Mucosa of descending colon (tissue), 3 donors: ENCODE measurements around the gene TBC1D12. TPM values are rescaled to one million over a fixed set of nuclear protein-coding genes. Genes with fewer than 3 reads are reported as not detected.

Source experiments
- ATAC-seq: fragments of 200-7000 bp; cut with Tn5 transposase; one replicate; pipeline ENCODE4 v1.9.1; 2020; ENCODE audit warnings: mild to moderate bottlenecking, moderate library complexity
- DNase-seq, 3 donors: peaks; one replicate each; pipeline ENCODE4 v3.0.0-alpha.2; 2020
- H3K36me3 ChIP-seq: fragments of 200-600 bp; one replicate; pipeline ENCODE4 v1.8.0; 2021; ENCODE audit warnings: low read depth, mild to moderate bottlenecking
- H3K4me1 ChIP-seq: fragments of 200-600 bp; one replicate; pipeline ENCODE4 v1.8.0; 2021; ENCODE audit warnings: low read depth, mild to moderate bottlenecking
- H3K4me3 ChIP-seq: fragments of 200-600 bp; one replicate; pipeline ENCODE4 v1.8.0; 2021; ENCODE audit warnings: mild to moderate bottlenecking
- H3K9me3 ChIP-seq: fragments of 200-600 bp; one replicate; pipeline ENCODE4 v1.8.0; 2021; ENCODE audit warnings: mild to moderate bottlenecking
- CTCF ChIP-seq: fragments of 200-600 bp; IDR thresholded peaks from one replicate; pipeline ENCODE4 v1.8.0; 2022; ENCODE audit warnings: antibody characterized with exemption, mild to moderate bottlenecking
- intact Hi-C, 2 donors: fragments of 100-400 bp; cut with DNase I in 1 of 2; cut with micrococcal nuclease in 1 of 2; formaldehyde crosslinking; loops; one replicate each; pipeline versions ENCODE4 v1.11.0 to v1.11.1; 2022; cut with DNase I, micrococcal nuclease
- total RNA-seq, 3 donors: library from RNA; stranded (reverse); fragmentation: NEBNext Ultra II Directional in 2 of 3; extraction: Animal tissue kit (Norgen Biotek cat#: 25700) in 2 of 3; gene quantifications; one replicate each; pipeline versions ENCODE4 v1.2.1 to v1.2.4, GENCODE V29; 2021 to 2023
- donor health status: DM: no; HTN: no; CAD: no; lungs with moderate emphysema.
- donor health status: DM: no; HTN: no; CAD: no.
- donor health status: DM: no; HTN: yes; CAD: no.

The TBC1D12 gene
- total RNA-seq, 3 donors from 2014 or later = 13.6 to 20.2 (median 18.5) TPM

GRCh38 chr10:94432443-94432842 is 30.1 kb downstream of the TBC1D12 start:
- DNase-seq = no peak
- H3K4me3 ChIP-seq = no peak overlapping the region
- peaks cover 6% of the 10 kb centered on the region for H3K9me3 ChIP-seq
- H3K4me1 ChIP-seq = no peaks in the 10 kb centered on the region
- TF ChIP-seq CTCF = no peak
- H3K36me3 ChIP-seq = no peaks in the 10 kb centered on the region
- intact Hi-C loops = no loop called here
- no peak for ATAC-seq

GRCh38 chr10:94439275-94439861 is 37.0 kb downstream of the TBC1D12 start:
- H3K36me3 ChIP-seq = no peaks in the 10 kb centered on the region
- DNase-seq = no peak
- H3K4me3 ChIP-seq = no peak overlapping the region
- intact Hi-C loops = no loop called here
- H3K4me1 ChIP-seq = no peaks in the 10 kb centered on the region
- H3K9me3 ChIP-seq = peaks cover 9% of the 10 kb centered on the region
- no peak for ATAC-seq
- no peak for TF ChIP-seq CTCF

GRCh38 chr10:94440096-94440495 is 37.8 kb downstream of the TBC1D12 start:
- DNase-seq (no peak), ATAC-seq (no peak)
- Histone ChIP-seq H3K4me3 (no peak overlapping the region), H3K9me3 (peaks cover 9% of the 10 kb centered on the region), H3K4me1 (no peaks in the 10 kb centered on the region), H3K36me3 (no peaks in the 10 kb centered on the region)
- intact Hi-C loops = loop anchor here in 1 of 2 donors (10.0 kb wide), 1 partner anchor 155 kb away; no protein-coding TSS in a partner anchor
- no peak for TF ChIP-seq CTCF

- Histone ChIP-seq H3K4me3 (no peak overlapping the region), H3K4me1 (no peaks in the 10 kb centered on the region), H3K9me3 (no peaks in the 10 kb centered on the region), H3K36me3 (no peaks in the 10 kb centered on the region)
- TF ChIP-seq CTCF = no peak
- no peak for DNase-seq
- ATAC-seq = no peak
- intact Hi-C loops = loop anchor here in 1 of 2 donors (10.0 kb wide), 1 partner anchor 158 kb away; no protein-coding TSS in a partner anchor
Measured at GRCh38 chr10:94443047-94443446, 40.7 kb downstream of the TBC1D12 start.

GRCh38 chr10:94443549-94443948 is 41.2 kb downstream of the TBC1D12 start:
- no peaks in the 10 kb centered on the region for H3K36me3 ChIP-seq
- intact Hi-C loops = loop anchor here in 1 of 2 donors (10.0 kb wide), 1 partner anchor 159 kb away; no protein-coding TSS in a partner anchor
- no peaks in the 10 kb centered on the region for H3K4me1 ChIP-seq
- no peak overlapping the region for H3K4me3 ChIP-seq
- TF ChIP-seq CTCF = no peak
- H3K9me3 ChIP-seq = no peaks in the 10 kb centered on the region
- ATAC-seq = no peak
- DNase-seq = no peak

GRCh38 chr10:94450782-94451181 is 48.4 kb downstream of the TBC1D12 start:
- Histone ChIP-seq H3K9me3 (no peaks in the 10 kb centered on the region), H3K4me1 (no peaks in the 10 kb centered on the region), H3K36me3 (no peaks in the 10 kb centered on the region), H3K4me3 (no peak overlapping the region)
- intact Hi-C loops = no loop called here
- no peak for TF ChIP-seq CTCF
- DNase-seq (no peak), ATAC-seq (no peak)
